A673 (cell line): ENCODE measurements around the gene BSN.

Experiments
- CTCF ChIP-seq: fragments of 300-800, 200-600 bp; sonication (generic); conservative IDR thresholded peaks from 2 replicates; pipeline ENCODE4 v1.5.1; 2017; ENCODE audit warnings: low read depth, mild to moderate bottlenecking, antibody characterized with exemption, low read length, moderate library complexity, mixed read lengths
- EZH2 ChIP-seq: fragments of 200-600 bp; sonication (generic); IDR thresholded peaks from 2 replicates; pipeline ENCODE4 v1.6.1; 2017; ENCODE audit warnings: borderline replicate concordance, low read depth, mild to moderate bottlenecking, mixed read lengths, antibody characterized with exemption, low read length; ENCODE audit not compliant: poor library complexity, severe bottlenecking

- TF ChIP-seq CTCF (no peak), EZH2 (no peak)
These were observed 45.2 kb upstream of the BSN start for GRCh38 chr3:49509028-49509561.
